ENCODE measurements around the gene PHF21A. TPM values are rescaled to one million over a fixed set of nuclear protein-coding genes. Genes with fewer than 3 reads are reported as not detected.

The PHF21A gene
- total RNA-seq, 2 experiments from 2014 or later = 23.1 to 56.1 TPM

DNA sequence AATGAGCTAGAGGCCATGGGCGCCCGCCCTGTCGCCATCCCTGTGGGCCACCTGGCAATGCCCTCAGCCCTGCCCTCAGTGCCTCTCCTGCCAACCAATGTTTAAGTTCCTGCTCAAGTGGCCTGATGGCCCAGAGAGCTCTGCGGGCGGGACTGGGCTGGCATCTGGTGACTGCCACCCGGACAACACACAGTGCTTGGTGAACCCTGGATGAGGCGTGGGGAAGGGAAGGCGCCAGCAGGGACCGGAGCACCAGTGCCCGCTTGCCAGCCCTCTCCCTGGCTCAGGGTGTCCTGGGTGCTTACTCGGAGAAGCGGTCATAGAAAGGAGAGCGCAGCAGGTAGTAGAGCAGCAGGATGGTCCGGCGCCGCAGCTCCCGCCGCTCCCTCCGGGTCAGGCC, 207.7 kb downstream of the PHF21A start:
- H3K9me2 ChIP-seq (ENCODE audit: insufficient read depth, low read length) = no peaks in the 10 kb centered on the region
- no peak overlapping the region for H3K4me3 ChIP-seq (ENCODE audit: low read depth, low read length, poor library complexity, severe bottlenecking)
- ChIA-PET POLR2A (interaction anchor here (0.7 to 1.1 kb wide), 2 partner anchors 17 to 112 kb away, joined by 3 to 5 read pairs; no protein-coding TSS in a partner anchor), CTCF (ENCODE audit: unreplicated experiment) (no interaction called here)
- peaks cover 16% of the 10 kb centered on the region for H3K79me2 ChIP-seq (ENCODE audit: insufficient read depth, low read depth, low read length)
- intact Hi-C loops (cut with micrococcal nuclease; ENCODE audit: unreplicated experiment) = no loop called here
- H2AFZ ChIP-seq (ENCODE audit: low read length) = no peak overlapping the region
- peaks cover 62% of the 10 kb centered on the region for H3K36me3 ChIP-seq (ENCODE audit: insufficient read depth, low read length)
- BruUV-seq (replicated peaks) = no TSS peak
- H3K4me2 ChIP-seq (ENCODE audit: low read length) = no peak overlapping the region
- no peaks in the 10 kb centered on the region for H3K9me3 ChIP-seq (ENCODE audit: low read length)
- no peak for DNase-seq (ENCODE audit: low spot score)
- no peak overlapping the region for H3K27ac ChIP-seq (ENCODE audit: low read depth, low read length, poor library complexity, severe bottlenecking)
- H3K4me1 ChIP-seq (ENCODE audit: insufficient read depth, low read length, poor library complexity, severe bottlenecking) = peaks cover 12% of the 10 kb centered on the region
- TF ChIP-seq, protein P1, sequence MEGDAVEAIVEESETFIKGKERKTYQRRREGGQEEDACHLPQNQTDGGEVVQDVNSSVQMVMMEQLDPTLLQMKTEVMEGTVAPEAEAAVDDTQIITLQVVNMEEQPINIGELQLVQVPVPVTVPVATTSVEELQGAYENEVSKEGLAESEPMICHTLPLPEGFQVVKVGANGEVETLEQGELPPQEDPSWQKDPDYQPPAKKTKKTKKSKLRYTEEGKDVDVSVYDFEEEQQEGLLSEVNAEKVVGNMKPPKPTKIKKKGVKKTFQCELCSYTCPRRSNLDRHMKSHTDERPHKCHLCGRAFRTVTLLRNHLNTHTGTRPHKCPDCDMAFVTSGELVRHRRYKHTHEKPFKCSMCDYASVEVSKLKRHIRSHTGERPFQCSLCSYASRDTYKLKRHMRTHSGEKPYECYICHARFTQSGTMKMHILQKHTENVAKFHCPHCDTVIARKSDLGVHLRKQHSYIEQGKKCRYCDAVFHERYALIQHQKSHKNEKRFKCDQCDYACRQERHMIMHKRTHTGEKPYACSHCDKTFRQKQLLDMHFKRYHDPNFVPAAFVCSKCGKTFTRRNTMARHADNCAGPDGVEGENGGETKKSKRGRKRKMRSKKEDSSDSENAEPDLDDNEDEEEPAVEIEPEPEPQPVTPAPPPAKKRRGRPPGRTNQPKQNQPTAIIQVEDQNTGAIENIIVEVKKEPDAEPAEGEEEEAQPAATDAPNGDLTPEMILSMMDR (conservative IDR thresholded peaks at IDR 0.05; ENCODE audit: low read length) = no peak
- no peak for TF ChIP-seq EZH2phosphoT487 (IDR thresholded peaks at IDR 0.05; ENCODE audit: borderline replicate concordance, low read depth, low read length)
- H4K20me1 ChIP-seq (ENCODE audit: insufficient read depth, low read length) = no peaks in the 10 kb centered on the region

DNA sequence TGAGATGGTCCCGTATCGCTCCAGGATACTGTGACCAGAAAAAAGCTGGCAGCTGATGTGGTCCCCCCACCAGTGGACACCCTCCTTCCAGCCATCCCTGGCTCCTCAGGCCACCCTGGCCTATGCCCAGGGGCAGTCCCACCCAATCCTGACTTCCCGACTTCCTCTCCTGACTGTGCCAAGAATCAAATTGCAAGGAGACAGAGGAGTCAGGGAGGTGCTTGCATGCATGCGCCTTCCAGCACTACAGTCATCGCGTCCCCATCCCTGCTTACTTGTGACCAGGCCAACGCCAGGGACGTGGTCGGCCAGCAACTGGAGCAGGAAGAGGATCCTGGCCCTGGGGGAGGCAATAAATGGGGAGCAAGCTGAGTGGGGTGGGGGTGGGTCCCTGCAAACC, 210.6 kb downstream of the PHF21A start:
- ChIA-PET POLR2A (no interaction called here), CTCF (ENCODE audit: unreplicated experiment) (no interaction called here)
- H4K20me1 ChIP-seq (ENCODE audit: insufficient read depth, low read length) = no peaks in the 10 kb centered on the region
- no peaks in the 10 kb centered on the region for H3K9me3 ChIP-seq (ENCODE audit: low read length)
- H3K4me3 ChIP-seq (ENCODE audit: low read depth, low read length, poor library complexity, severe bottlenecking) = no peak overlapping the region
- H2AFZ ChIP-seq (ENCODE audit: low read length) = no peak overlapping the region
- no peak for DNase-seq (ENCODE audit: low spot score)
- no peak overlapping the region for H3K4me2 ChIP-seq (ENCODE audit: low read length)
- no TSS peak for BruUV-seq (replicated peaks)
- no peaks in the 10 kb centered on the region for H3K79me2 ChIP-seq (ENCODE audit: insufficient read depth, low read depth, low read length)
- TF ChIP-seq, protein P1 (conservative IDR thresholded peaks at IDR 0.05; ENCODE audit: low read length) = no peak
- TF ChIP-seq EZH2phosphoT487 (IDR thresholded peaks at IDR 0.05; ENCODE audit: borderline replicate concordance, low read depth, low read length) = no peak
- intact Hi-C loops (cut with micrococcal nuclease; ENCODE audit: unreplicated experiment) = no loop called here
- no peaks in the 10 kb centered on the region for H3K9me2 ChIP-seq (ENCODE audit: insufficient read depth, low read length)
- no peak overlapping the region for H3K27ac ChIP-seq (ENCODE audit: low read depth, low read length, poor library complexity, severe bottlenecking)
- H3K36me3 ChIP-seq (ENCODE audit: insufficient read depth, low read length) = peaks cover 57% of the 10 kb centered on the region
- no peaks in the 10 kb centered on the region for H3K4me1 ChIP-seq (ENCODE audit: insufficient read depth, low read length, poor library complexity, severe bottlenecking)

- no TSS peak for BruUV-seq (replicated peaks)
- TF ChIP-seq EZH2phosphoT487 (IDR thresholded peaks at IDR 0.05; ENCODE audit: borderline replicate concordance, low read depth, low read length) = no peak
- TF ChIP-seq, protein P1 (conservative IDR thresholded peaks at IDR 0.05; ENCODE audit: low read length) = no peak
- DNase-seq (ENCODE audit: low spot score) = no peak
- CTCF ChIA-PET (ENCODE audit: unreplicated experiment) = no interaction called here
- Histone ChIP-seq H3K4me1 (ENCODE audit: insufficient read depth, low read length, poor library complexity, severe bottlenecking) (no peaks in the 10 kb centered on the region), H3K4me3 (ENCODE audit: low read depth, low read length, poor library complexity, severe bottlenecking) (no peak overlapping the region), H3K9me3 (ENCODE audit: low read length) (no peaks in the 10 kb centered on the region), H2AFZ (ENCODE audit: low read length) (no peak overlapping the region), H4K20me1 (ENCODE audit: insufficient read depth, low read length) (no peaks in the 10 kb centered on the region), H3K36me3 (ENCODE audit: insufficient read depth, low read length) (peaks cover 52% of the 10 kb centered on the region), H3K27ac (ENCODE audit: low read depth, low read length, poor library complexity, severe bottlenecking) (no peak overlapping the region), H3K9me2 (ENCODE audit: insufficient read depth, low read length) (no peaks in the 10 kb centered on the region), H3K4me2 (ENCODE audit: low read length) (no peak overlapping the region), H3K79me2 (ENCODE audit: insufficient read depth, low read depth, low read length) (no peaks in the 10 kb centered on the region)
- POLR2A ChIA-PET = no interaction called here
- intact Hi-C loops (cut with micrococcal nuclease; ENCODE audit: unreplicated experiment) = no loop called here
These were observed 211.4 kb downstream of the PHF21A start for GRCh38 chr11:45909594-45910475.
